GM19240 (cell line): Measurements from ENCODE around the gene TSPAN15.

Experiments
- DNase-seq: peaks from one replicate; pipeline ENCODE4 v3.0.0; 2011; ENCODE audit warnings: low spot score; ENCODE audit not compliant: insufficient read length

The TSPAN15 gene

DNA sequence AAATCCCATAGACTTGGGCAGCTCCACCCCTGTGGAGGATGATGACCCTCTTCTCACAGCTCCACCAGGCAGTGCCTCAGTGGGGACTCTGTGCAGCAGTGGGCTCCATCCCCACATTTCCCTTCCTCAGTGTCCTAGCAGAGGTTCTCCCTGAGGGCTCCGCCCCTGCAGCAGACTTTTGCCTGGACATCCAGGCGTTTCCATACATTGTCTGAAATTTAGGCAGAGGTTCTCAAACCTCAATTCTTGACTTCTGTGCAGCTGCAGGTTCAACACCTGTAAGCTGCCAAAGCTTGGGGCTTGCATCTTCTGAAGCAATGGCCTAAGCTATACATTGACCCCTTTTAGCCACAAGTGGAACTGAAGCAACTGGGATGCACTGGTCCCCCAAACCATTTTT lies 90.2 kb downstream of the TSPAN15 start:
- DNase-seq = no peak

DNA sequence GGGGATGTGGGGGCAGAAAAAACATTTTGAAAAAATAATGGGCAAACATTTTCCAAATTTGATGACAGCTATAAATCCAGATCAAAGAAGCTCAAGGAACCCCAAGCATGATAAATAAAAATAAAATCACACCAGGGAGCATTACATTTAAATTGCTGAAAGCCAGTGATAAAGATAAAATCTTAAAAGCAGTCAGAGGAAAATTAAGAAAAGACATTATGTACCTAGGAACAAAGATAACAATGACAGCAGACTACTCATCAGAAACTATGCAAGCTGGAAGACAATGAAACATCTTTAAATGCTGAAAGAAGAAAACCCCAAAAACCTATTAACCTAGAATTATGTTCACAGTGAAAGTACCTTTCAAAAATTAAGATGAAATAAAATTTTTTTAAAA lies 98.7 kb downstream of the TSPAN15 start:
- no peak for DNase-seq

GRCh38 chr10:69552268-69552667 lies 101.0 kb downstream of the TSPAN15 start:
- no peak for DNase-seq

DNA sequence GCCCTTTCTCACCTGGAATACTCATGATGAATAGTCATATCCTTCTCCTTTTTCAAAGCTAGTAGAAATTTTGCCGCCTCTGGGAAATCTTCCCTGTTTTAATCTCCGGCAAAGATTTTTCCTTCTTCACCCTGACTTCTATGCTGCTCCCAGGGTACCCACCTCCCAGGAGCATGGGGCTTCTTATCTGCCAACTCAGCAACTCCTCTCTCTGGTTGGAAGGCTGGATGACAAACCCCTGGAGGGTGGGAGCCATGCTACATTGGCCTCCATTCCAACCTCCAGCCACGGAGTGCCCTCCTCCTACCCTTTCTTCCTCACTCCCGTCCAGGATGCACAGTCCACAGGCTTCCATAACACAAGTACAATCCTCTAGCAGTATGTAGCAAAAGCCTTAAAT lies 102.1 kb downstream of the TSPAN15 start:
- DNase-seq = no peak

DNA sequence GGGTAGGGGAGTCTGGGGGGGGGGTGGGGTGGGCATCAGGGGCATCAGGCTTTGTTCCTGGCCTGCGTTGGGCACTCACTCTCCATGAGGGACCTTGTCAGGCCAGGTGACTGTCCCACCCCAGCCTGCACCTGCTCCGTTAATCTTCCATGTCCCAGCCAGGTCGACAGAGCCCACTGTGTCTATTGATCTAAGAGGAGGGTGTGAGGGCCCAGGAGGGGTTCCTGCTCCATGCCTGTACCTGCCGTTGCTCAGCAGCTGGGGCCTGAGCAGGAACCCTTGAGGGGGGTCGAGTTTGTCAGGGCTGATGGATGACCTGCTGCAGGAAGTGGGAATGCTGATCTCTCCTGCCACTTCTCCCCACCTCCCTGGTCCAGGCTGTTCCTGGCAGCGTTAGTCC lies 103.3 kb downstream of the TSPAN15 start:
- DNase-seq = no peak
